ENCODE measurements around the gene PRKAR2A.

PRKAR2A gene

GRCh38 chr3:48847504-48848423, at the start of gene PRKAR2A:
Gene PRKAR2A (minus strand): TSS chr3:48847874. CDS start chr3:48847596, 278 bp downstream.
- Histone ChIP-seq H3K4me3 (ENCODE audit: low read length) (peak within 1 kb of the TSS; percentile 72), H3K9me3 (ENCODE audit: insufficient read depth, low read depth, low read length) (no peaks in the 10 kb centered on the region), H3K36me3 (ENCODE audit: insufficient read depth, low read depth, low read length) (no peaks in the 10 kb centered on the region), H3K27ac (ENCODE audit: low read length) (no peak within 1 kb of the TSS), H3K27me3 (ENCODE audit: insufficient read depth, low read length) (peaks cover 19% of the 10 kb centered on the region), H3K9ac (ENCODE audit: low read depth, low read length) (peak within 1 kb of the TSS; percentile 65; the same call in 1 of the 2 replicates), H3K4me1 (ENCODE audit: insufficient read depth, low read length) (peaks cover 3% of the 10 kb centered on the region)

GRCh38 chr3:48896936-48897335, 49.3 kb upstream of the PRKAR2A start:
- Histone ChIP-seq H3K27ac (ENCODE audit: low read length) (no peak overlapping the region), H3K9ac (ENCODE audit: low read depth, low read length) (no peak overlapping the region), H3K27me3 (ENCODE audit: insufficient read depth, low read length) (peaks cover 9% of the 10 kb centered on the region; the same call in 1 of the 2 replicates), H3K4me1 (ENCODE audit: insufficient read depth, low read length) (0 out of 2 replicates have a peak, but pooled peaks cover 6% of the 10 kb centered on the region), H3K4me3 (ENCODE audit: low read length) (no peak overlapping the region), H3K9me3 (ENCODE audit: insufficient read depth, low read depth, low read length) (no peaks in the 10 kb centered on the region), H3K36me3 (ENCODE audit: insufficient read depth, low read depth, low read length) (no peaks in the 10 kb centered on the region)

GRCh38 chr3:48894516-48894915, 46.8 kb upstream of the PRKAR2A start:
- Histone ChIP-seq H3K9ac (ENCODE audit: low read depth, low read length) (no peak overlapping the region), H3K4me3 (ENCODE audit: low read length) (no peak overlapping the region), H3K36me3 (ENCODE audit: insufficient read depth, low read depth, low read length) (no peaks in the 10 kb centered on the region), H3K9me3 (ENCODE audit: insufficient read depth, low read depth, low read length) (no peaks in the 10 kb centered on the region), H3K4me1 (ENCODE audit: insufficient read depth, low read length) (0 out of 2 replicates have a peak, but pooled peaks cover 6% of the 10 kb centered on the region), H3K27me3 (ENCODE audit: insufficient read depth, low read length) (peaks cover 9% of the 10 kb centered on the region; the same call in 1 of the 2 replicates), H3K27ac (ENCODE audit: low read length) (no peak overlapping the region)

- Histone ChIP-seq H3K4me3 (ENCODE audit: low read length) (no peak overlapping the region), H3K27ac (ENCODE audit: low read length) (no peak overlapping the region), H3K4me1 (ENCODE audit: insufficient read depth, low read length) (no peaks in the 10 kb centered on the region), H3K27me3 (ENCODE audit: insufficient read depth, low read length) (no peaks in the 10 kb centered on the region), H3K9me3 (ENCODE audit: insufficient read depth, low read depth, low read length) (no peaks in the 10 kb centered on the region), H3K36me3 (ENCODE audit: insufficient read depth, low read depth, low read length) (no peaks in the 10 kb centered on the region), H3K9ac (ENCODE audit: low read depth, low read length) (no peak overlapping the region)
Measured at GRCh38 chr3:48891606-48892005, 43.9 kb upstream of the PRKAR2A start.

- Histone ChIP-seq H3K27ac (ENCODE audit: low read length) (no peak overlapping the region), H3K9ac (ENCODE audit: low read depth, low read length) (no peak overlapping the region), H3K27me3 (ENCODE audit: insufficient read depth, low read length) (no peaks in the 10 kb centered on the region), H3K4me1 (ENCODE audit: insufficient read depth, low read length) (no peaks in the 10 kb centered on the region), H3K9me3 (ENCODE audit: insufficient read depth, low read depth, low read length) (no peaks in the 10 kb centered on the region), H3K36me3 (ENCODE audit: insufficient read depth, low read depth, low read length) (no peaks in the 10 kb centered on the region), H3K4me3 (ENCODE audit: low read length) (no peak overlapping the region)
Measured at GRCh38 chr3:48885753-48886152, 38.1 kb upstream of the PRKAR2A start.

GRCh38 chr3:48881652-48882114, 34.0 kb upstream of the PRKAR2A start:
- H3K27ac ChIP-seq (ENCODE audit: low read length), result no peak overlapping the region
- no peak overlapping the region for H3K9ac ChIP-seq (ENCODE audit: low read depth, low read length)
- no peaks in the 10 kb centered on the region for H3K4me1 ChIP-seq (ENCODE audit: insufficient read depth, low read length)
- H3K27me3 ChIP-seq (ENCODE audit: insufficient read depth, low read length), result no peaks in the 10 kb centered on the region
- H3K9me3 ChIP-seq (ENCODE audit: insufficient read depth, low read depth, low read length), result no peaks in the 10 kb centered on the region
- H3K4me3 ChIP-seq (ENCODE audit: low read length), result no peak overlapping the region
- no peaks in the 10 kb centered on the region for H3K36me3 ChIP-seq (ENCODE audit: insufficient read depth, low read depth, low read length)

GRCh38 chr3:48881006-48881405, 33.3 kb upstream of the PRKAR2A start:
- H3K27me3 ChIP-seq (ENCODE audit: insufficient read depth, low read length), result no peaks in the 10 kb centered on the region
- H3K4me3 ChIP-seq (ENCODE audit: low read length), result no peak overlapping the region
- no peaks in the 10 kb centered on the region for H3K4me1 ChIP-seq (ENCODE audit: insufficient read depth, low read length)
- H3K9ac ChIP-seq (ENCODE audit: low read depth, low read length), result no peak overlapping the region
- no peaks in the 10 kb centered on the region for H3K9me3 ChIP-seq (ENCODE audit: insufficient read depth, low read depth, low read length)
- H3K27ac ChIP-seq (ENCODE audit: low read length), result no peak overlapping the region
- H3K36me3 ChIP-seq (ENCODE audit: insufficient read depth, low read depth, low read length), result no peaks in the 10 kb centered on the region

- Histone ChIP-seq H3K4me1 (ENCODE audit: insufficient read depth, low read length) (no peaks in the 10 kb centered on the region), H3K27ac (ENCODE audit: low read length) (no peak overlapping the region), H3K9ac (ENCODE audit: low read depth, low read length) (no peak overlapping the region), H3K9me3 (ENCODE audit: insufficient read depth, low read depth, low read length) (no peaks in the 10 kb centered on the region), H3K4me3 (ENCODE audit: low read length) (no peak overlapping the region), H3K36me3 (ENCODE audit: insufficient read depth, low read depth, low read length) (no peaks in the 10 kb centered on the region), H3K27me3 (ENCODE audit: insufficient read depth, low read length) (no peaks in the 10 kb centered on the region)
Measured at GRCh38 chr3:48879994-48880377, 32.3 kb upstream of the PRKAR2A start.

- Histone ChIP-seq H3K9ac (ENCODE audit: low read depth, low read length) (no peak overlapping the region), H3K9me3 (ENCODE audit: insufficient read depth, low read depth, low read length) (no peaks in the 10 kb centered on the region), H3K4me3 (ENCODE audit: low read length) (no peak overlapping the region), H3K27ac (ENCODE audit: low read length) (no peak overlapping the region), H3K27me3 (ENCODE audit: insufficient read depth, low read length) (no peaks in the 10 kb centered on the region), H3K4me1 (ENCODE audit: insufficient read depth, low read length) (no peaks in the 10 kb centered on the region), H3K36me3 (ENCODE audit: insufficient read depth, low read depth, low read length) (no peaks in the 10 kb centered on the region)
Measured at GRCh38 chr3:48879307-48879993, 31.8 kb upstream of the PRKAR2A start.

- Histone ChIP-seq H3K36me3 (ENCODE audit: insufficient read depth, low read depth, low read length) (no peaks in the 10 kb centered on the region), H3K9ac (ENCODE audit: low read depth, low read length) (no peak overlapping the region), H3K27me3 (ENCODE audit: insufficient read depth, low read length) (no peaks in the 10 kb centered on the region), H3K4me3 (ENCODE audit: low read length) (no peak overlapping the region), H3K9me3 (ENCODE audit: insufficient read depth, low read depth, low read length) (no peaks in the 10 kb centered on the region), H3K4me1 (ENCODE audit: insufficient read depth, low read length) (no peaks in the 10 kb centered on the region), H3K27ac (ENCODE audit: low read length) (no peak overlapping the region)
Measured at GRCh38 chr3:48877671-48878070, 30.0 kb upstream of the PRKAR2A start.

- Histone ChIP-seq H3K27me3 (ENCODE audit: insufficient read depth, low read length) (no peaks in the 10 kb centered on the region), H3K9ac (ENCODE audit: low read depth, low read length) (no peak overlapping the region), H3K4me3 (ENCODE audit: low read length) (no peak overlapping the region), H3K27ac (ENCODE audit: low read length) (no peak overlapping the region), H3K9me3 (ENCODE audit: insufficient read depth, low read depth, low read length) (no peaks in the 10 kb centered on the region), H3K36me3 (ENCODE audit: insufficient read depth, low read depth, low read length) (no peaks in the 10 kb centered on the region), H3K4me1 (ENCODE audit: insufficient read depth, low read length) (no peaks in the 10 kb centered on the region)
Measured at GRCh38 chr3:48863122-48863521, 15.4 kb upstream of the PRKAR2A start.
